PFSK-1 (cell line): ENCODE measurements around the gene ADAMTSL1.

Source experiments
- FOXP2 ChIP-seq: optimal IDR thresholded peaks from 2 replicates; pipeline ENCODE3; 2011; ENCODE audit warnings: borderline replicate concordance, control low read depth, inconsistent platforms; ENCODE audit not compliant: insufficient read depth; ENCODE audit errors: extremely low read length, extremely low read depth
- POLR2AphosphoS5 ChIP-seq: IDR thresholded peaks from 2 replicates; pipeline ENCODE4 v1.6.1; 2012; ENCODE audit warnings: low read depth, mild to moderate bottlenecking, control low read depth, low read length, moderate library complexity
- REST ChIP-seq, 2 experiments: IDR thresholded peaks; 2 replicates each; pipeline versions ENCODE4 v1.6.1 to v1.8.0; 2011 to 2012; ENCODE audit warnings: low read depth in 2 of 2, low read length in 2 of 2, control low read depth in 1 of 2, inconsistent platforms in 1 of 2, mild to moderate bottlenecking in 1 of 2, moderate library complexity in 1 of 2; ENCODE audit not compliant: insufficient read depth in 1 of 2
- SIN3A ChIP-seq: IDR thresholded peaks from 2 replicates; pipeline ENCODE4 v1.6.1; 2012; ENCODE audit warnings: mild to moderate bottlenecking, low read length, moderate library complexity, borderline replicate concordance; ENCODE audit not compliant: insufficient read depth
- TAF1 ChIP-seq: IDR thresholded peaks from 2 replicates; pipeline ENCODE4 v1.6.1; 2012; ENCODE audit warnings: low read length, control low read depth, borderline replicate concordance; ENCODE audit not compliant: insufficient read depth

Gene ADAMTSL1

GRCh38 chr9:18786911-18787650, 313.1 kb downstream of the ADAMTSL1 start:
- TF ChIP-seq TAF1 (no peak), POLR2AphosphoS5 (no peak), REST (IDR thresholded peaks at IDR 0.05; ENCODE audit: insufficient read depth in 1 of 2, low read depth in 2 of 2, low read length in 2 of 2) (no peak), SIN3A (no peak)

GRCh38 chr9:18788256-18788655, 314.3 kb downstream of the ADAMTSL1 start:
- TF ChIP-seq POLR2AphosphoS5 (no peak), TAF1 (no peak)

- TF ChIP-seq POLR2AphosphoS5 (no peak), FOXP2 (no peak), REST (IDR thresholded peaks at IDR 0.05; ENCODE audit: insufficient read depth in 1 of 2, low read depth in 2 of 2, low read length in 2 of 2) (no peak), SIN3A (no peak), TAF1 (no peak)
Measured at GRCh38 chr9:18791074-18791473, 317.1 kb downstream of the ADAMTSL1 start.

GRCh38 chr9:18793122-18793521, 319.2 kb downstream of the ADAMTSL1 start:
- TF ChIP-seq SIN3A (peak; percentile 32; the same call in 1 of the 2 replicates), POLR2AphosphoS5 (no peak), REST (IDR thresholded peaks at IDR 0.05; ENCODE audit: insufficient read depth in 1 of 2, low read depth in 2 of 2, low read length in 2 of 2) (peak in 1 of 2 experiments; percentile 81; a peak in 3 of 4 replicates)

GRCh38 chr9:18795947-18796671, 322.2 kb downstream of the ADAMTSL1 start:
- TF ChIP-seq POLR2AphosphoS5 (no peak), SIN3A (no peak), FOXP2 (no peak), REST (IDR thresholded peaks at IDR 0.05; ENCODE audit: insufficient read depth in 1 of 2, low read depth in 2 of 2, low read length in 2 of 2) (no peak), TAF1 (no peak)
